Measurements from ENCODE around the gene TOX3. TPM values are rescaled to one million over a fixed set of nuclear protein-coding genes. Genes with fewer than 3 reads are reported as not detected.

Gene TOX3
- total RNA-seq, 4 donors from 2014 or later: 0.51 to 3.8 (median 1.9) TPM

DNA sequence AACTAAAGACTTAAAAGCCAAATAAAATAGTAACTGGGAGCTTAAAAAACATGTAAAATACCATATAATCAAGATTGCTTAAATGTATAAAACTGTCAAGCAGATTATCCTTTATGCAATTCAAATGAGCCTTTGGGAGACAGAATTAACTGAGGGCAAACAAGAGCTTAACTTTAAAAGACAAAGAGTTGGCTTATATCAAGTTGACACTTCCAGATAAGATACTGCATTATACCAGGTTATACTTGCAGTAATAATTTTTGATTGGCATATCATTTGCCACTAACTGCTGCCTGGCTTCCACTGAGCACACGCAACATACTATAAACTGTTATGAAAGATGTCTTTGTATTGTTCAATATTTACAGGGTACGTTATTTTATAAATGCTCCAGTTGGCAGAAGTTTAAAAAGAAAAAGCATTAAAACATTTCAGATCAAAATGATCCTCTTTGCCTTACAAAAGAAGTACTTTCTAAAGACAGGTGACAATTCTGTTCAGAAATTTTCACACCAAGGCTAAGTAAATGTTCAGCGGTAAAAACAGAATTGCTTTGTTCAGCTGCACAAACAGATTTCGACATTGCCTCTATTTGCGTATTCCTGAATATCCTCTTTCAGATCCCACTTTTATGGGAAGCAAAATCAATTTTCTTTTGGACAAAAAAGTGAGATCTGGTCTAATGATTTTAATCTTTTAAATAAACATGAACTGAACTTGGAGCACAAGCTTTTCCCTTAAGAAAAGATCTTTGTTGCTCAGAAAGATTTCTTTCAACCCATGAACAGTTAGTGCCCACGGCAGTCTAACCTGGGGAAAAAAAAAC lies 50.7 kb downstream of the TOX3 start:
- 68 to 72% methylated on average over 6 of the region's 6 CpGs for WGBS, 2 donors
- no peak for TF ChIP-seq POLR2A (IDR thresholded peaks at IDR 0.05)
- TF ChIP-seq CTCF (IDR thresholded peaks at IDR 0.05): no peak
- H3K4me3 ChIP-seq (ENCODE audit: low read depth, poor library complexity, severe bottlenecking): no peak overlapping the region
- no peak for DNase-seq (ENCODE audit: low spot score in 2 of 2)
- intact Hi-C loops (cut with DNase I; ENCODE audit: low total_unique reads): no loop called here

DNA sequence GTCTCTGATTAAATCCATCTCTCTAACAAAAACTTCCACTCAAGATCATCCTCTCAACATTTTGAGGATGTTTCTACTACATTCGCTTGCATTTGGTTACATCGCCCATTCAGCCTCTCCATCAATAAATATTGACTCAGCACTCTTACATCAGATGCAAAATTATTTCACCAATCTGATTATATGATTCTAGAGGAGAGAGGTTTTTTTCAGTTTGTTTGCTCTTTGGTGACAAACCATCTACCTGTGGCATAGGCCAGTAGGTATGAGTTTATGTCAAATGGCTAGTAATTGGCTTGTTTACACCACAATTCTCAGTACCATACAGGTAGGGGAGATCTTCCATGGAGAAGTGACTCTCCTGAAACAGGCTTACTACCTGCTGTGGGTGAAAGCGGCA lies 52.3 kb downstream of the TOX3 start:
- no peak overlapping the region for H3K4me3 ChIP-seq (ENCODE audit: low read depth, poor library complexity, severe bottlenecking)
- no peak for DNase-seq (ENCODE audit: low spot score in 2 of 2)
- 91 to 98% methylated on average over 3 of the region's 3 CpGs for WGBS, 2 donors
- TF ChIP-seq POLR2A (IDR thresholded peaks at IDR 0.05) (no peak), CTCF (IDR thresholded peaks at IDR 0.05) (no peak)
- intact Hi-C loops (cut with DNase I; ENCODE audit: low total_unique reads): no loop called here

- no peak for DNase-seq (ENCODE audit: low spot score in 2 of 2)
- no peak for TF ChIP-seq POLR2A (IDR thresholded peaks at IDR 0.05)
- 78 to 80% methylated on average over 4 of the region's 4 CpGs for WGBS, 2 donors
- intact Hi-C loops (cut with DNase I; ENCODE audit: low total_unique reads): no loop called here
- no peak overlapping the region for H3K4me3 ChIP-seq (ENCODE audit: low read depth, poor library complexity, severe bottlenecking)
These were observed 52.8 kb downstream of the TOX3 start for GRCh38 chr16:52494145-52494544.

DNA sequence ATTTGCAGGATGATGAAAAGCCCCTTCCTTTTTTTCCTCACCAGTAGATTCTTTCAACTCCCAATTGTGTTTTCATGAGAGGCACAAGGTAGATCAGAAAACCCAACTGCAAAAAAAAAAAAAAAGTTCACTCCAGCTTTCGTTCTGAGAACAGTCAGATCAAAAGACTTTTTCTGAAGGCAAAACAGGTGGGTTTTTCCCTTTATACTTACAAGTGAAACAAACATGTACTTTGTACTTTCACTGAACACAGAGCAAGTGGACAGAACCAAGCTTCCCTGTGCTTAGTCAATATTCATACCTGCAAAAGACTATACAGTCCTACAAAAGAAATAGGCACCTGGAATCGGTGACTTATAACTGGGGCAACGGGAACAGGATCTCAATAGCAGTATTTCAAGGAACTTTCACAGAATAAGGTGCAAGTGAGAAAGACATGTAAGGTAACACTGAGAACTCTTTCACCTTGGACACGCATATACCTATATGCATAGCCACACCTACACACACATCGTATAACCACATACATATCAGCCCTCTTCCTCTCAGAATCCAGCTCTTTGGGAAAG lies 54.1 kb downstream of the TOX3 start:
- TF ChIP-seq CTCF (IDR thresholded peaks at IDR 0.05): no peak
- WGBS, 2 donors: 85 to 87% methylated on average over 5 of the region's 5 CpGs
- no peak overlapping the region for H3K4me3 ChIP-seq (ENCODE audit: low read depth, poor library complexity, severe bottlenecking)
- no peak for DNase-seq (ENCODE audit: low spot score in 2 of 2)
- intact Hi-C loops (cut with DNase I; ENCODE audit: low total_unique reads): no loop called here

DNA sequence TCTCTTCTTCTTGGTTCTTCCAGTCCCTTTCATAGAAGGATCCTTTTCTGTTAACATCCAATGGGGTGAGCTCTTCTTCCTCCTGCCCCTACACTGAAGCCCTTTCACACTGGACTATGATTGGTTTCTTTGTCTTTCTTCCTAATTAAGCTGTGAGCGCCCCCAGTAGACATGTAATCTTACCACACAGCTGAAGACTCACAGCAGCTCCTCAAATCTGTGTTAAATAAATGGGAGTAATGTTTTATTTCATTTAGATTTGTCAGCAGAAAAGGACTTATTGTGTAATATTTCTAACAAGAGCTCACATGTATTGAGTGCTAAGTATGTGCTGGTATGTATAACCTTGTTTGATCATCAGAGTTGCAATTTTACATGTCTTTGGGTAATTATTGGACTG lies 55.7 kb downstream of the TOX3 start:
- H3K4me3 ChIP-seq (ENCODE audit: low read depth, poor library complexity, severe bottlenecking): no peak overlapping the region
- TF ChIP-seq POLR2A (IDR thresholded peaks at IDR 0.05) (no peak), CTCF (IDR thresholded peaks at IDR 0.05) (no peak)
- 38 to 88% methylated on average over 1 of the region's 1 CpG for WGBS, 2 donors
- DNase-seq (ENCODE audit: low spot score in 2 of 2): no peak
- intact Hi-C loops (cut with DNase I; ENCODE audit: low total_unique reads): no loop called here

DNA sequence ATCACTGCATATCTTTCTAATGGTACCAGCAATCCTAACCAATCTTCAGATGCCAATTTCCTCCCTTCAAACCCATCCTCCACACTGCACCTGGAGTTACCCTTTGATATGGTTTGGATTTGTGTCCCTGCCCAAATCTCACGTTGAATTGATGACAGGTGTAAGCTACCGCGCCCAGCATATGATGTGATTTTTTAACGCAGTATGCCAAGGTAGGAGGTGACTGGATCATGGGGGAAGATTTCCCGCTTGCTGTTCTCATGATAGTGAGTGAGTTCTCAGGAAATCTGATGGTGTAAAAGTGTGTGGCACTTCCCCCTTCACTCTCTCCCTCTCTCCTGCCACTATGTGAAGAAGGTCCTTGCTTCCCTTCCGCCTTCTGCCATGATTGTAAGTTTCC lies 57.0 kb downstream of the TOX3 start:
- TF ChIP-seq CTCF (IDR thresholded peaks at IDR 0.05) (no peak), POLR2A (IDR thresholded peaks at IDR 0.05) (no peak)
- 83 to 86% methylated on average over 6 of the region's 6 CpGs for WGBS, 2 donors
- no peak for DNase-seq (ENCODE audit: low spot score in 2 of 2)
- intact Hi-C loops (cut with DNase I; ENCODE audit: low total_unique reads): no loop called here
- no peak overlapping the region for H3K4me3 ChIP-seq (ENCODE audit: low read depth, poor library complexity, severe bottlenecking)

Measured in lower leg skin (tissue), 4 donors.